HG02678 (cell line): ENCODE measurements around the gene MOGAT3.
A peak's percentile ranks its signal among the peaks of the same experiment; 100 is the strongest.

Experiments used
- ATAC-seq: cut with Tn5 transposase; IDR thresholded peaks from one replicate; pipeline ENCODE4 v1.9.1; 2021; ENCODE audit warnings: mild to moderate bottlenecking, moderate library complexity; ENCODE audit not compliant: unreplicated experiment

The MOGAT3 gene

DNA sequence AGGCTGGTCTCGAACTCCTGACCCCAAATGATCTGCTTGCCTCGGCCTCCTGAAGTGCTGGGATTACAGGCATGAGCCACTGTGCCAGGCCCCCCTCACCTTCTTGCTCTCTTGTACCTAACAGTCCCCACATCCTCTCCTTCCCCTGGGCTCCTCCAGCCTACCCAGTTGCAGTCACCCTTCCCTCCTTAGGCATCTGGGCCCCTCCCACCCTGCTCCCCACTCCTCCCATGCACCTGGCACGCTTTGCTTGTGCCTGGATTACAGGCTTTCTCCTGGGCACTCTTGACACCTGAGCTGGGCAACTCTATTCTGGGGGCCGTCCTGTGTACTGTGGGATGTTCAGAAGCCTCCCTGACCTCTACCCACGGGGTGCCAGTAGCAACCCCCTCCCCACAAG, 33.8 kb upstream of the MOGAT3 start:
- ATAC-seq = no peak

DNA sequence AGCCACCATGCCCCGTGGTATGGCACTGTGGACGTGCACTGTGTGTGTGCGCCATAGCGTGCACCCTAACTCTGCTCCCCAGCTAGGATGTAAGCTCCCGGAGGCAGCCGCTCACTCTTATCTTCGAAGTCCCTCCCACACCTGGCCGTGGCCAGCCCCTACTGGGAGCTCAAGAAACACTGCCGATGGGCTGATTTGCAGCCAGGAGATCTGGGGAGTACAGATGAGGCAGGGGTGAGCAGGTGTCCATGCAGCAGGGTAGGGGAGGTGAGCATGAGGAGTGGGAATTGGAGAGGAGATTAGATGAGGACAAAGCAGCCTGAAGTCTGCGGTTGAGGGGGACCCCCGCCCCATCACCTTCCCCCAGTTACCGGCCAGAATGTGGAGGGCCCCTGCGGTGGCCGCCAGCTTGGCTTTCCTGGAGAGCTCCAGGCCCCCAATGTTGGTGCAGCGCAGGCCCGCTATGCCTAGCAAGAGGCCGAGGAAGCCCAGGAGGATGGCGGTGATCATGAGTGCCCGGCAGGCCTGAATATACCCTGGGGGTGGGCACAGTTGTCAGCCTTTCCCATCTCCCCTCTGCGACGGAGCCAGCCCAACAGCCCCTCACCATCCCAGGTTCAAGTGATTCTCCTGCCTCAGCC, 33.2 kb upstream of the MOGAT3 start:
- no peak for ATAC-seq

DNA sequence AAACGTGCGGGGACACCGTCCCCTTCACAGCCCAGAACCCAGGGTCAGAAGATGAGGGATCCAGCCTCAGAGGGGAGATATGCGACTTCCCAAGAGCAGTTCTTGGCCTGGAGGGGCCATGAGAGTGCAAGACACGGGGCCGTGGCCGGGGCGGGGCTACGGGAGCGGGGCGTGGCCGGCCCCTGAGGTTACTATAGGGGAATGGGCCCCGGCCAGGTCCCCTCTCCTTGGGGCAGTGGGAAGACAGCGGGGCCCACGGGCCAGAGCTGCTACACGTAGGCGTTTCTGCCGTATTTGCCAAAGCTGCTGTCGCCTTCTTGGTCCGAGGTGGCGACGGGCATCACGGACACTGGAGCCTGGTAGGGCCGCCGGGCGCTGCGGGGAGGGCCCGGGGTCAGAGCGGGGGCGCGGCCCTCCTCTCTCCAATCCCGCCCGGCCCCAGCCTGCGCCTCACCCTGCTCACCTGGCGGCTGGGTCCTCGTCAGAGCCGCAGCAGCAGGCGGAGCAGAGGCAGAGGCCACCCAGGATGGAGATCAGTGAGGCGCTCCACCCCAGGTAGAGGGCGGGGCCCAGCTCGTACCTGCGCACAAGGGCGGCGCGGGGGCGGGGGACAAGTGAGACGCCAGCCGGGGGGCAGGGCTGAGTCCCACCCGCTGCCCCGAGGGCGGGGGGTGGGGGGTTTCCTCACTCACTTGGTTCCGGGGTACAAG, 31.5 kb upstream of the MOGAT3 start:
- ATAC-seq = no peak

DNA sequence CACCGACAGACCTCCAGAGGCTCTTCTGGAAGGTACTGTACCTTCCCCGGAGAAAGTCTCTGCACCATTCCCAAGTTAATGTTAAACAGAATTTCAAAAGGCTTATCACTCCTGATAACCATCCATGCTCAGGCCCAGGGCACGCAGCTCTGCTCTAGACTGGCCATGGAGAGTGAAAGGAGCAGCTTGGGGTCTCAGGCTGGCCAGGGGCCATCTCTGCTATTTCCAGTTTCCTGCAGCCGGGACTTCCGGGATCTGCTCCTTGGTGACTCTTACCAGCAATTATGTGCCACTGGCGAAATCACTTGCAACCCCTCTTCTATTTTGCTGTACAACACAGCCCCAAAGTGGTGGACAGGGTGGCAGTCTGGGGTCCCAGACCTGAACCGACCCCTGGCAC, 30.8 kb upstream of the MOGAT3 start:
- ATAC-seq = no peak

GRCh38 chr7:101226721-101227120, 25.9 kb upstream of the MOGAT3 start:
- no peak for ATAC-seq

- no peak for ATAC-seq
Measured at GRCh38 chr7:101225650-101226049, 24.8 kb upstream of the MOGAT3 start.

- no peak for ATAC-seq
Measured at GRCh38 chr7:101223528-101223927, 22.7 kb upstream of the MOGAT3 start.

DNA sequence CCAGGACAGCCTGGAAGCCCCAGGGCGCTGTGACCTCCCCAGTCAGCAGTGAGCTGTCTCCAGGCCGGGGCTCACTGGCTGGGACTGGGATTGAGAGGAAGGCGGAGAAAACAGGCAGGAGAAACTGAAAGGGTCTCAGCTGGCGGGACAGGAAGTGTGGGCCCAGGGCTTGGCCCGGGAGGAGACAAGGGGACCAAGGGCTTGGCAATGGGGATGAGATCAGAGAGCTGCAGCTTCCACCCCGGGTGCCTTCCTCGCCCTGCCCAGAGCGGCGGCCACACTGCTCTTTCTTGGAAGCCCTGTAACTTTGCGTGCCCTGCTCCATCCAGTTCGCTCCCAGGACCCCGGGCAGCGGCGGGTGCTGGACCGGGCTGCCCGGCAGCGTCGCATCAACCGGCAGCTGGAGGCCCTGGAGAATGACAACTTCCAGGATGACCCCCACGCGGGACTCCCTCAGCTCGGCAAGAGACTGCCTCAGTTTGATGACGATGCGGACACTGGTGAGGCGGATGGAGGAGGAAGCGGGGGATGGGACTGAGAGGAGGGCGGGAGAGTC, 21.5 kb upstream of the MOGAT3 start:
- no peak for ATAC-seq

DNA sequence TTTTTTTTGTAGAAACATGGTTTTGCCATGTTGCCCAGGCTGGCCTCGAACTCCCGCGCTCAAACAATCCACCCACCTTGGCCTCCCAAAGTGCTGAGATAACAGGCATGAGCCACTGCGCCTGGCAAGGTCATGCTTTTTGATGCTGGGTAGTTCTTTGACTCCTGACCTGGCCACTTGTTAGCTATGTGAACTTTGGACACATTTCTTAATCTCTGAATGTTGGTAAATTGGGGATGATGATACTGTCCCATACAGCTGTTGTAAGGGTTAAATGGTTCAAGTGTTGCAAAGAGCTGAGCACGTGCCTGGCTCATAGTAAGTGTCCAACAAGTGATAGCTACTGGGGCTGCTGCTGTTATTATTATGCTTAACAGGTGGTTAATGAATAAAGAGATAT, 19.5 kb upstream of the MOGAT3 start:
- no peak for ATAC-seq

GRCh38 chr7:101218236-101219125, 17.6 kb upstream of the MOGAT3 start:
- ATAC-seq = peak; percentile 10

GRCh38 chr7:101217388-101218235, 16.8 kb upstream of the MOGAT3 start, which contains the start of the genes PLOD3 and ZNHIT1:
Gene PLOD3, minus strand, starts transcription at chr7:101217581. Its CDS starts 307 bp downstream, at chr7:101217274.
Gene ZNHIT1, plus strand, starts transcription at chr7:101218165. Its CDS starts 31 bp downstream, at chr7:101218196.
- ATAC-seq = peak; percentile 73

DNA sequence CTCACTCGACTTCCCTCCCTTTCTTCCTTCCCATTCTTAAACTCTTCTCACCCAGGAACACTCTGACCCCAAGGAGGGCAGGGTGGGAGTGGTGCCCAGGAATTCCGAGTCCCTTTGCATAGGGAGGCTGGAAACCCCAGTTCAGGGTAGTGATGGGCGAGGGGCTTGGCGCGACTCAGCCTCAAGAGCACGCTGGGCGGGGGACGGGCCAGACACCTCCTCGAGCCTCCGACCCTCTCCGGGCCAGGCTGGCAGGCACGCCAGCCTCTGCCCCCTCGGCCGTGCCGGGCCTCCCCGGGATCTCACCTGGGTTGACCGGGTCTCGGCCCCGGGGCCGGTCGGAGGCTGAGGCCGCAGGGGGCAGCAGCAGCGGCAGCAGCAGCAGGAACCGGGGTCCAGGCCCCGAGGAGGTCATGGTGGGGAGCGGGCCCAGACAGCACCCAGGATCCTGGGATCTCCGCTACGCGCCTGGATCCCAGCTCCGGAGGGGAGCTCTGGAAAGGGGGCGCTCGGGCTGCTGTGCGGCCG, 16.1 kb upstream of the MOGAT3 start:
- peak; percentile 17 for ATAC-seq

DNA sequence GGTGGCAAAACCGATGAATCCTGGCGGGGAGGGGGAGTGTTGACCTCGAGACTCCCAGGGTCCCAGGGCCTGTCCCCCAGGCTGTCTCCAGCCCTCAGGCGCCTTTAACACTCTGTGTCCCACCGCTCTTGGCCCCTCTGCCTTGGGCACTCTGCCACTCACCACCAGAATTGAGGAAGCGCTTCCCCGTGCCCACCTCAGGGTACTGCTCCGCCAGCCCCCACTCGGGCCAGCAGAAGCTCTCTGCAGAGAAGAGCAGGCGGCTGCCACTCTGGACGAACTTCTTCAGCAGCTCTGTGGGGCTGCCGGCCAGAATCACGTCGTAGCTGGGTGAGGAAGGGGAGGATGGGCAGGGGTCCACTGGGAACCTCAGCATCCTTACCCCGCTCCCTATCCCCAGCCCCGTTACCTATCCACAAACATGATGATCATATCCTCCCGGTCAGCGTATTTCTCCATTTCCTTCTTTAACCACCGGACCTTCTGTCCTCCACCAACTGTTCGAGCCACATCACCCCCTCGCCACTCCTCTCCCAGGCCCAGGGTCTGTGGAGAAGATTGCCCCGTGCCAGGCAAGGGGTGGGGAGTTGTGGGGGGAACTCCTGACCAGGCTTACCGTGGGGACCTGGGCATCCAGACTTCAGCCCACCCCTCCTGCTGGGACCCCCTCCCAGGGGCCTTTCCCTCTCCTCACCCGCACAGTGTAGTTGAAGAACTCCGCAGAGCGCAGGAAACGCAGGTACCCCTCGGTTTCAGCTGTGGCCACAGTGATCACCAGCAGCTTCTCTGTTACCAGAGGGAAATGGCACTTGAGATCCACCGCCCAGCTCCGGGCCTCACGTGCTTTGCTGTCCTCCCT, 15.4 kb upstream of the MOGAT3 start:
- no peak for ATAC-seq

DNA sequence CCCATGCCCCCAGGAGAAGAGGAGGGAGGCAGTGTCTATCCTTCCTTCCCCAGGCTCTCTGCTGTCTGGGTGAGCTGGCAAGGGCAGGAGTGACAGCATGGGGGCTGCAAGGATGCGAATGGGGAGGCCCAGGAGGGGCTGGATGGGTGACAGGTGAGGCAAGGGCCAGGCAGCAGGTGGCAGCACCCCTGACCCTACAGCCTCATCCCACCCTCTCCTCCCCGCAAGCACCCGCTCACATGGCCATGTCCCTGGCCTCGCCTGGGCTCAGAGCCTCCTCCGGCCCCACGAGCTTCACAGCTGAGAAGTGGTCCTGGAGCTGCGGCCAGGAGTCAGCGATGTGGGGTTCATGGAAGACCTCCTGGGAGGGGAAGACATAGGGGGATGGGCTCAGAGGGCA, 11.2 kb upstream of the MOGAT3 start:
- no peak for ATAC-seq

GRCh38 chr7:101211501-101211900, 10.7 kb upstream of the MOGAT3 start:
- no peak for ATAC-seq

DNA sequence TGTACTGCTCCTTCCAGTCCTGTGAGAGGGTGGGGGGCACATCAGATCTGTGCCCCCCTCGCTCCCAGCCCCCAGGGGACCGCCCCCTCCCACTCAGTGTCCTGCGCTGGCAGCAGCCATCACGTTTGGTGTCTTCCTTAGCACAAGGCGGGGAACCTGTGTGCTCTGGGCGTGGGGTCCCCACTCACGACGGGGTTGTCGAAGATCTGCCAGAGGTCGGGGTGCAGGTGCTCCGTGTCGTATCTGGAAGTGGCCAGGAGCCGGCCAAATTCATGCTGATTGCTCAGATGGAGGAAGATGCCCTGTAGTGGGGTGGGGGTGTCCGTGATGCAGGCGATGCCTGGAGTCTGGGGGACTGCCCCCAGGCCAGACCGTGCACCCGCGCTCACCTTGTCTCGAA, 9.3 kb upstream of the MOGAT3 start:
- ATAC-seq = no peak

DNA sequence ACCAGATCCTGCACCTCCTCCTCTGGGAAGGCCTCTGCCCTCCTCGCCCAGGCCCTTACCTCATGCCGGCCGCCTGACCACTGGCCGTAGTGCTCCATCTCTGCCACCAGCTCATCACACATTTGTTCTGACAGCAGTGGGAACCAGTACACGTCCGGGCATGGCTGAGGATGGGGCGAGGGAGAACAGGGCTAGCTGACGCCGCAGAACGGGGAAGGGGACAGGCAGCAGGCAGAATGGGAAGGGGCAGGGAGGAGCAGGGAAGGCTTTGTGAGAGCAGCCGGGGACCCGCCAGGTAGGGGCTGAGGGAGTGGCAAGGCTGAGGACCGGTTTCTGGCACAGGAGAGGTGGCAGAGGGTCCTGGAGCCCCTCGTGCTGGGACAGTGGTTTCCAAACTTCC, 8.0 kb upstream of the MOGAT3 start:
- ATAC-seq = no peak

DNA sequence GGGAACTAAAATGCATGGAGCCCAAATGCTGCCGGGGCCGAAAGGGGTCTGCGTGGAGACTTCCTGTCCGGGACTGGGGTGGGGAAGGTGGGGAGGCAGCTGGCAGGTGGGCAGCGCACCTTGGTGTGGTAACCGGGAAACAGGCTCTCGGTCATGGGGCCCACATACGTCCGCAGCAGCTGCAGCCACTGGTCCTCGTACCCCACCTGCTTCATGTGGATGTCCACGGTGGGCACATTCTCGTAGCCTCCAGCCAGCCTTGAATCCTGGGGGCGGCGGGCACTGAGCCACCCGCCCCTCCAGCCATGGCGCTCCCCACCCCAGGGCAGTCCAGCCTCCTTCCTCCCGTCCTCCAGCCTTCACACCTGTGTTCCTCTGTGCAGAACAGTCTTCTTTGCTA, 6.6 kb upstream of the MOGAT3 start:
- ATAC-seq = no peak

DNA sequence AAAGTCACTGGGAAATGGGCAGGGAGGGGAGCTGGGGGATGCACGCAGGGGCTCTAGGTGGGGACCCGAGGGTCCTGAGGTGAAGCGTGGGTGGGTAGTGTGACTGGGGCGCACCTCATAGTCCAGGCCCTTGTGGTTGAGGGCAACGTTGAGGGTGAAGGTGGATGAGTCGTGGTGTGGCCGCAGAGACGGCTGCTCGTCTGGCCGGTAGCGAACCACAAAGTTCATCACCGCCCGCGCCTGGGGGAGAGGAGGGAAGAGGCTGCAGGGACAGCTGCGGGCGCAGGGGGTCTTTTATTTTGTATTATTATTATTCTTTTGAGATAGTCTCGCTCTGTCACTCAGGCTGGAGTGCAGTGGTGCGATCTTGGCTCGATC, 5.8 kb upstream of the MOGAT3 start:
- no peak for ATAC-seq
